Esophagus squamous epithelium (tissue), 4 donors: Measurements from ENCODE around the gene PI4KA.

Experiments
- POLR2A ChIP-seq, 4 donors: fragments of 450-650 bp; IDR thresholded peaks; one replicate each; pipeline ENCODE4 v1.6.1; 2017; ENCODE audit warnings: antibody characterized with exemption in 4 of 4, mild to moderate bottlenecking in 4 of 4, moderate library complexity in 3 of 4
- TF ChIP-seq, protein P1 (sequence below), 6 experiments: fragments of 450-650 bp in 4 of 6; fragments of 200-600 bp in 2 of 6; sonication (generic) in 2 of 6; IDR thresholded peaks; one replicate each; pipeline ENCODE4 v1.5.1; 2016 to 2019; ENCODE audit warnings: antibody characterized with exemption in 6 of 6, mild to moderate bottlenecking in 4 of 6, moderate library complexity in 4 of 6

- no peak for TF ChIP-seq POLR2A (IDR thresholded peaks at IDR 0.05)
- TF ChIP-seq, protein P1, sequence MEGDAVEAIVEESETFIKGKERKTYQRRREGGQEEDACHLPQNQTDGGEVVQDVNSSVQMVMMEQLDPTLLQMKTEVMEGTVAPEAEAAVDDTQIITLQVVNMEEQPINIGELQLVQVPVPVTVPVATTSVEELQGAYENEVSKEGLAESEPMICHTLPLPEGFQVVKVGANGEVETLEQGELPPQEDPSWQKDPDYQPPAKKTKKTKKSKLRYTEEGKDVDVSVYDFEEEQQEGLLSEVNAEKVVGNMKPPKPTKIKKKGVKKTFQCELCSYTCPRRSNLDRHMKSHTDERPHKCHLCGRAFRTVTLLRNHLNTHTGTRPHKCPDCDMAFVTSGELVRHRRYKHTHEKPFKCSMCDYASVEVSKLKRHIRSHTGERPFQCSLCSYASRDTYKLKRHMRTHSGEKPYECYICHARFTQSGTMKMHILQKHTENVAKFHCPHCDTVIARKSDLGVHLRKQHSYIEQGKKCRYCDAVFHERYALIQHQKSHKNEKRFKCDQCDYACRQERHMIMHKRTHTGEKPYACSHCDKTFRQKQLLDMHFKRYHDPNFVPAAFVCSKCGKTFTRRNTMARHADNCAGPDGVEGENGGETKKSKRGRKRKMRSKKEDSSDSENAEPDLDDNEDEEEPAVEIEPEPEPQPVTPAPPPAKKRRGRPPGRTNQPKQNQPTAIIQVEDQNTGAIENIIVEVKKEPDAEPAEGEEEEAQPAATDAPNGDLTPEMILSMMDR (IDR thresholded peaks at IDR 0.05) = no peak
Measured at GRCh38 chr22:20766530-20766929, 92.1 kb downstream of the PI4KA start.
